Natural killer cell (primary cell): ENCODE measurements around the gene RBBP8NL. TPM values are rescaled to one million over a fixed set of nuclear protein-coding genes. Genes with fewer than 3 reads are reported as not detected.

ENCODE experiments used
- ATAC-seq, 3 donors: fragments of 150-1000 bp in 2 of 3; fragments of 200-7000 bp in 1 of 3; cut with Tn5 transposase; 1 replicate in 1 of 3; 2 replicates in 2 of 3; pipeline ENCODE4 v1.10.0; 2021; ENCODE audit warnings: mild to moderate bottlenecking in 2 of 3, moderate library complexity in 2 of 3
- DNase-seq, 2 donors: peaks; one replicate each; pipeline versions ENCODE4 v3.0.0 to v3.0.0-alpha.2; 2013 to 2021; ENCODE audit warnings: mixed read lengths in 1 of 2
- H3K27ac ChIP-seq: one replicate; pipeline ENCODE4 v1.5.1; 2013; ENCODE audit warnings: mild to moderate bottlenecking, low read length
- H3K27me3 ChIP-seq: one replicate; pipeline ENCODE4 v1.6.1; 2013; ENCODE audit warnings: low read length; ENCODE audit not compliant: control insufficient read depth, insufficient read depth
- H3K36me3 ChIP-seq: one replicate; pipeline ENCODE4 v1.6.1; 2013; ENCODE audit warnings: low read length; ENCODE audit not compliant: control insufficient read depth, insufficient read depth
- H3K4me1 ChIP-seq: one replicate; pipeline ENCODE4 v1.6.1; 2013; ENCODE audit warnings: low read length; ENCODE audit not compliant: control insufficient read depth, insufficient read depth
- H3K4me3 ChIP-seq: one replicate; pipeline ENCODE4 v1.5.1; 2013; ENCODE audit warnings: low read length
- H3K9me3 ChIP-seq: one replicate; pipeline ENCODE4 v1.6.1; 2013; ENCODE audit warnings: low read length; ENCODE audit not compliant: control insufficient read depth, insufficient read depth
- H3K27ac Mint-ChIP-seq, 2 donors: one replicate each; pipeline ENCODE4 v1.8.0; 2022; ENCODE audit warnings: mild to moderate bottlenecking in 2 of 2, mixed read lengths in 2 of 2, moderate library complexity in 1 of 2
- H3K27me3 Mint-ChIP-seq, 2 donors: one replicate each; pipeline ENCODE4 v1.8.0; 2022; ENCODE audit warnings: low read depth in 2 of 2, mixed read lengths in 2 of 2
- H3K36me3 Mint-ChIP-seq: one replicate; pipeline ENCODE4 v1.8.0; 2022; ENCODE audit warnings: mixed read lengths
- H3K4me1 Mint-ChIP-seq, 2 donors: one replicate each; pipeline ENCODE4 v1.8.0; 2022; ENCODE audit warnings: mixed read lengths in 2 of 2
- H3K4me3 Mint-ChIP-seq: one replicate; pipeline ENCODE4 v1.8.0; 2022; ENCODE audit warnings: mild to moderate bottlenecking, moderate library complexity, mixed read lengths
- H3K9me3 Mint-ChIP-seq, 2 donors: one replicate each; pipeline ENCODE4 v1.8.0; 2022; ENCODE audit warnings: mixed read lengths in 2 of 2
- WGBS: methylation state at CpG from one replicate; pipeline ENCODE4 v1.1.7; 2013; ENCODE audit warnings: missing lambda C conversion rate; ENCODE audit not compliant: insufficient coverage; 5-methylcytosine and 5-hydroxymethylcytosine counted together
- intact Hi-C: fragments of 100-400 bp; cut with micrococcal nuclease; formaldehyde crosslinking; loops from one replicate; pipeline ENCODE4 v1.14.2; 2022
- total RNA-seq, 4 donors: library from RNA; stranded (reverse); fragments of 120-200 nt in 1 of 4; gene quantifications; one replicate each; pipeline versions ENCODE4 v1.2.3 to v1.2.4, GENCODE V29; 2013 to 2022
- TF ChIP-seq, protein P1 (sequence below): fragments of 200-600 bp; IDR thresholded peaks from one replicate; pipeline ENCODE4 v1.8.0; 2022; ENCODE audit warnings: antibody characterized with exemption

RBBP8NL gene
- total RNA-seq, 3 donors from 2014 or later (not counting 1 experiment from before 2014, with no cell fraction given): not detected

DNA sequence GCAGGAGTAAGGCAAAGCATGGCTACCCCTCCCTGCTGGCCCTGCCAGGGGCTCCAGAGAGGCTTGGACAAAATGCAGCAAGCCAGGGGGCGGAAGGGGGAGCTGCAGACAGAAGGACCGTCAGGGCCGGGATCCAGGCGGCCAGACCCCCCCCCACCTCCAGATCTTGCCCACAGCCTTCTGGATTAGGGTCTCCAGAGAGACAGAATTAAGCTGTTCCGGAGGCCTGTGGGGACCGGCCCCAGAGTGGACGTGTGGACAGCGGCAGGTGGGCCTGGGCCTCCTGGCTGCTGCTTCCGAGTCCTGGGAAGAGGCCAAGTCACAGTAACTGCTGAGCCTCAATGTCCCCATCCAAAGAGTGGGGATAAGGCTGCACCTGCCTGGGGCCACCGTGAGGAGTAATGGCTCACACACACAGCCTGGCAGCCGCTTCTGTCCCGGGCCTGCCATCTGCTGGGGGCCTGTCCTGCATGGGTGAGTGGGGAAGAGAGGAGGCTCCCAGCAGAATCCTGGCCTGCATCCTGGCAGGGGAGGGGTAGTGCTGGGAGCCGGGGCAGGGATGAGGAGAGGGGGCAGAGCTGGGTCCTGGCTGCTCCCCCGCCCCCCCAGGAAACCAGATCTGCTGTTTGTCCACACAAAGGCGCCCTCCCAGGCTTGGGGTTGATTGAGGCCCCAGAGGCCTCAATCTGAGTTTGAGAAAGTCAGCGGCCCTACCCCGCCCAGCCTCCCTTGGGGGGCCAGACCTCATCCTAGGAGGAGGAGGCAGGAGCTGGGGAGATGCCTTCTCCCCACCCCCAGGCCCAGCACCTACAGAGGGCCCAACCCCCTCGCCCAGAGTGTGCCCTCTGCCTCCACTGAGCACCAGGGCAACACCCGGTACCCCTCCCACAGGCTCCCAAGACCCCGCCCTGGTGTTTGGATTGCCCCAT, 64.1 kb downstream of the RBBP8NL start:
- Histone ChIP-seq H3K27ac (no peak overlapping the region), H3K9me3 (no peaks in the 10 kb centered on the region), H3K27me3 (peaks cover 16% of the 10 kb centered on the region), H3K36me3 (no peaks in the 10 kb centered on the region), H3K4me1 (peaks cover 17% of the 10 kb centered on the region), H3K4me3 (no peak overlapping the region)
- TF ChIP-seq, protein P1, sequence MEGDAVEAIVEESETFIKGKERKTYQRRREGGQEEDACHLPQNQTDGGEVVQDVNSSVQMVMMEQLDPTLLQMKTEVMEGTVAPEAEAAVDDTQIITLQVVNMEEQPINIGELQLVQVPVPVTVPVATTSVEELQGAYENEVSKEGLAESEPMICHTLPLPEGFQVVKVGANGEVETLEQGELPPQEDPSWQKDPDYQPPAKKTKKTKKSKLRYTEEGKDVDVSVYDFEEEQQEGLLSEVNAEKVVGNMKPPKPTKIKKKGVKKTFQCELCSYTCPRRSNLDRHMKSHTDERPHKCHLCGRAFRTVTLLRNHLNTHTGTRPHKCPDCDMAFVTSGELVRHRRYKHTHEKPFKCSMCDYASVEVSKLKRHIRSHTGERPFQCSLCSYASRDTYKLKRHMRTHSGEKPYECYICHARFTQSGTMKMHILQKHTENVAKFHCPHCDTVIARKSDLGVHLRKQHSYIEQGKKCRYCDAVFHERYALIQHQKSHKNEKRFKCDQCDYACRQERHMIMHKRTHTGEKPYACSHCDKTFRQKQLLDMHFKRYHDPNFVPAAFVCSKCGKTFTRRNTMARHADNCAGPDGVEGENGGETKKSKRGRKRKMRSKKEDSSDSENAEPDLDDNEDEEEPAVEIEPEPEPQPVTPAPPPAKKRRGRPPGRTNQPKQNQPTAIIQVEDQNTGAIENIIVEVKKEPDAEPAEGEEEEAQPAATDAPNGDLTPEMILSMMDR: no peak
- intact Hi-C loops: no loop called here
- Mint-ChIP-seq H3K4me3 (no peak overlapping the region), H3K4me1 (peaks cover 0 to 6% of the 10 kb centered on the region in 2 donors), H3K27ac (no peak overlapping the region), H3K27me3 (peaks cover 0 to 16% of the 10 kb centered on the region in 2 donors), H3K36me3 (no peaks in the 10 kb centered on the region), H3K9me3 (no peaks in the 10 kb centered on the region)
- 83% methylated on average over 20 of the region's 20 CpGs for WGBS
- no peak for DNase-seq
- no peak for ATAC-seq

DNA sequence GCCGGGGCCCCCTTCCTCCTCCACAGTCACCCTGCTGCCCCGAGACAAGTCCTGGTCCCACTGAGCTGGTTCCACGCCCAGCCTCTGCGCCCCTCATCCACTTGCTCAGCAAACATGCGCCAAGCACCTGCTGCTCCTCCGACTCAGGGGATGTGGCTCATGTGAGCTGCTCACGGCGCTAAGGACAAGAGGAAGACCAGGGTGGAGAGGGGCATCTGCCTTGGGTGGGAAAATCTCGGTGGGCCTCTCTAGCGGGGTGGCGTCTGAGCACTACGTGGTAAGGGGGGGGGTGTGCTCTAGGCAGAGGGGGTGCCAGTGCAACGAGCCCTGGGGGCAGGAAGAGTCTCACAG, 64.8 kb downstream of the RBBP8NL start:
- Histone ChIP-seq H3K4me3 (no peak overlapping the region), H3K27ac (no peak overlapping the region), H3K27me3 (peaks cover 10% of the 10 kb centered on the region), H3K4me1 (peaks cover 10% of the 10 kb centered on the region), H3K9me3 (no peaks in the 10 kb centered on the region), H3K36me3 (no peaks in the 10 kb centered on the region)
- Mint-ChIP-seq H3K27ac (no peak overlapping the region), H3K36me3 (no peaks in the 10 kb centered on the region), H3K4me3 (no peak overlapping the region), H3K4me1 (peaks cover 0 to 2% of the 10 kb centered on the region in 2 donors), H3K27me3 (peaks cover 0 to 12% of the 10 kb centered on the region in 2 donors), H3K9me3 (no peaks in the 10 kb centered on the region)
- no peak for DNase-seq
- TF ChIP-seq, protein P1: no peak
- intact Hi-C loops: no loop called here
- ATAC-seq: no peak
- WGBS: 66% methylated on average over 13 of the region's 13 CpGs

DNA sequence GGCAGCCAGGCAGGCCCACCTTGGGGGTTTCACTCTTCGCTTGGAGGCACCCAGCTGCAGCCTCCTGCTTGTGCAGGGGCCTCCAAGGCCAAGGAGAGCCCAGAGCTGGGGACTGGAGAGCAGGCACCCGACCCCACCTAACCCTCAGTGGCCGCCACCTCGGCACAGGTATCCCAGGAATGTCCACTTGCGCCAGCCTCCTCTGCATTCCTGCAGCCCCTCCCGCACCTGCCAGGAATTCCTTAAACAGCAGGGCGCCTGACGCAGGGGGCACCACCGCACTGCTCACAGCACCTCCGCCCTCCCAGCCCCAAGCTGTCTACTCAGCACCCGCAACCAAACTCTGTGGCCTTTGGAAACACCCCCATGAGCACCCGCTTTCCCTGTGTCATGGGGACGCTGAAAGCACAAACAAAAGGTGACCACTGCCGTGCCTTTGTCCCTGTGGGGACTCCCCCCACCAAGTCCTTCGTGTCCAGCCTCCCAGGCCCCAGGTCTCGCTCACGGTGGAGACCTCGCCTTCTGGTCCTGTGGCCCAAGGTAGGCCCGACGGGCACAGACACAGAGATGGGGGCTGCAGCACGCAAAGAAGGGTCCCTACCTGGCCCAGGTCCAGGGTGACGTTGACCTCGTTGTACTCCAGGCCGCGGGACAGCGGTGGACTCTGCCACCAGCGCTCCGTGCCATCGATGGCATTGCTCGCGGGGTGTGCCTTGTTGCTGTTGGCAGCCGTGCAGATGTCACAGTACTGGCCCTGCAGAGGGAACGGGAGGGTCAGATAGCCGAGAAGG, 65.3 kb downstream of the RBBP8NL start:
- Mint-ChIP-seq H3K27ac (no peak overlapping the region), H3K36me3 (no peaks in the 10 kb centered on the region), H3K4me3 (no peak overlapping the region), H3K4me1 (no peaks in the 10 kb centered on the region), H3K27me3 (peaks cover 0 to 11% of the 10 kb centered on the region in 2 donors), H3K9me3 (no peaks in the 10 kb centered on the region)
- no peak overlapping the region for H3K27ac ChIP-seq
- no peaks in the 10 kb centered on the region for H3K9me3 ChIP-seq
- H3K36me3 ChIP-seq: no peaks in the 10 kb centered on the region
- ATAC-seq (no peak), DNase-seq (no peak)
- H3K4me1 ChIP-seq: peaks cover 8% of the 10 kb centered on the region
- intact Hi-C loops: no loop called here
- WGBS: 93% methylated on average over 34 of the region's 34 CpGs
- TF ChIP-seq, protein P1: no peak
- no peak overlapping the region for H3K4me3 ChIP-seq
- H3K27me3 ChIP-seq: peaks cover 8% of the 10 kb centered on the region
